Right kidney (tissue), 1 donor: Measurements from ENCODE around the gene ACOXL.

ENCODE experiments used
- DNase-seq: peaks from one replicate; pipeline ENCODE4 v3.0.0-alpha.2; 2016

ACOXL gene

GRCh38 chr2:111140815-111141214 is 408.4 kb downstream of the ACOXL start:
- DNase-seq = no peak

- no peak for DNase-seq
Measured at GRCh38 chr2:111142101-111142500, 409.7 kb downstream of the ACOXL start.

- no peak for DNase-seq
Measured at GRCh38 chr2:111143107-111143842, 410.9 kb downstream of the ACOXL start.

- DNase-seq = no peak
Measured at GRCh38 chr2:111143843-111144198, 411.4 kb downstream of the ACOXL start.

- no peak for DNase-seq
Measured at GRCh38 chr2:111145103-111145760, 412.9 kb downstream of the ACOXL start.

GRCh38 chr2:111145951-111146350 is 413.6 kb downstream of the ACOXL start:
- DNase-seq = no peak

- DNase-seq = no peak
Measured at GRCh38 chr2:111148225-111148873, 416.0 kb downstream of the ACOXL start.

GRCh38 chr2:111148925-111149324 is 416.6 kb downstream of the ACOXL start:
- no peak for DNase-seq

- no peak for DNase-seq
Measured at GRCh38 chr2:111149882-111150455, 417.6 kb downstream of the ACOXL start.

- no peak for DNase-seq
Measured at GRCh38 chr2:111154758-111155157, 422.4 kb downstream of the ACOXL start.

- DNase-seq = no peak
Measured at GRCh38 chr2:111155610-111156009, 423.2 kb downstream of the ACOXL start.

GRCh38 chr2:111156529-111156928 is 424.2 kb downstream of the ACOXL start:
- no peak for DNase-seq

- no peak for DNase-seq
Measured at GRCh38 chr2:111157071-111157661, 424.8 kb downstream of the ACOXL start.

GRCh38 chr2:111157798-111158197 is 425.4 kb downstream of the ACOXL start:
- DNase-seq = no peak

GRCh38 chr2:111159641-111160040 is 427.3 kb downstream of the ACOXL start:
- DNase-seq = no peak

- DNase-seq = no peak
Measured at GRCh38 chr2:111160758-111161157, 428.4 kb downstream of the ACOXL start.

- DNase-seq = no peak
Measured at GRCh38 chr2:111161971-111162370, 429.6 kb downstream of the ACOXL start.

- DNase-seq = no peak
Measured at GRCh38 chr2:111162718-111163331, 430.5 kb downstream of the ACOXL start.

- no peak for DNase-seq
Measured at GRCh38 chr2:111164078-111164477, 431.7 kb downstream of the ACOXL start.

GRCh38 chr2:111165084-111165483 is 432.7 kb downstream of the ACOXL start:
- no peak for DNase-seq

- no peak for DNase-seq
Measured at GRCh38 chr2:111166115-111166514, 433.7 kb downstream of the ACOXL start.

- DNase-seq = no peak
Measured at GRCh38 chr2:111167076-111167862, 434.9 kb downstream of the ACOXL start.
